ENCODE measurements around the gene RNASE8.

DNA sequence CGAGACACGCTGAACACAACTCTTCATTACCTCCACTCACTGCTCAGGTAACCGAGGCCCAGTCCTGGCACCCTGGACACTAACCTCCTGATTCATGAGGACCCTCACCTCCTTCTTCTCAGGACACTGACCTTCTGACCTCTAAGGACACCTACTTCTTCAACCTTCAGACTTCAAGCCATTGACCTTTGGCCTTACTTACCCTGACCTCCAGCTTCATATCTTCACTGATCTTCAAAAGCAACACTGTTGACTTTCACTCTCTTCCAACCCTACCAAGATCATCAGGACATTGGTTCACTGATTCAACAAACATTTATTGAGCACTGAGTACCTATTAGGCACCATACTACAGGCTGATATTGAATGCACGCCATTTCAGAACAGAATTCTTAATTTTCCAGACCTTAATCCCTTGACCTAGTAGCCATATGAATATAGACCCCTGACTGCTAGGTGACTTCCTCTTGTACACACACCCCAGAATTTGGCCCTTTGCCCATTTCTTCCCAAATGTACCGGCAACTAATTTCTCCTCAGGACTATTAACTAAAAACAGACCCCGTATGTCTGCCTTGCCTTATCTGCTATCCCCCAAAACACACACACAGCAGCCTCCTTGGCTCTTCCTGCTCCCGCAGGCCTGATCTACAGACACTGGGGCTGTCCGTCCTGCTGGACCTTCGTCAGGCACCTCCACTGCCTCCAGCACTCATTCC is 18.3 kb downstream of the RNASE8 start:
- TF ChIP-seq, protein P1, sequence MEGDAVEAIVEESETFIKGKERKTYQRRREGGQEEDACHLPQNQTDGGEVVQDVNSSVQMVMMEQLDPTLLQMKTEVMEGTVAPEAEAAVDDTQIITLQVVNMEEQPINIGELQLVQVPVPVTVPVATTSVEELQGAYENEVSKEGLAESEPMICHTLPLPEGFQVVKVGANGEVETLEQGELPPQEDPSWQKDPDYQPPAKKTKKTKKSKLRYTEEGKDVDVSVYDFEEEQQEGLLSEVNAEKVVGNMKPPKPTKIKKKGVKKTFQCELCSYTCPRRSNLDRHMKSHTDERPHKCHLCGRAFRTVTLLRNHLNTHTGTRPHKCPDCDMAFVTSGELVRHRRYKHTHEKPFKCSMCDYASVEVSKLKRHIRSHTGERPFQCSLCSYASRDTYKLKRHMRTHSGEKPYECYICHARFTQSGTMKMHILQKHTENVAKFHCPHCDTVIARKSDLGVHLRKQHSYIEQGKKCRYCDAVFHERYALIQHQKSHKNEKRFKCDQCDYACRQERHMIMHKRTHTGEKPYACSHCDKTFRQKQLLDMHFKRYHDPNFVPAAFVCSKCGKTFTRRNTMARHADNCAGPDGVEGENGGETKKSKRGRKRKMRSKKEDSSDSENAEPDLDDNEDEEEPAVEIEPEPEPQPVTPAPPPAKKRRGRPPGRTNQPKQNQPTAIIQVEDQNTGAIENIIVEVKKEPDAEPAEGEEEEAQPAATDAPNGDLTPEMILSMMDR (IDR thresholded peaks at IDR 0.05; ENCODE audit: poor library complexity): no peak
- no peak for TF ChIP-seq EZH2 (IDR thresholded peaks at IDR 0.05; ENCODE audit: borderline replicate concordance)
